HG03571 (cell line): ENCODE results near the gene SLC37A1.
A peak's percentile ranks its signal among the peaks of the same experiment; 100 is the strongest.

ENCODE experiments used
- ATAC-seq: cut with Tn5 transposase; IDR thresholded peaks from one replicate; pipeline ENCODE4 v1.9.1; 2021; ENCODE audit not compliant: unreplicated experiment

SLC37A1 gene

GRCh38 chr21:42503711-42504110 lies 9.9 kb upstream of the SLC37A1 start:
- ATAC-seq: no peak

DNA sequence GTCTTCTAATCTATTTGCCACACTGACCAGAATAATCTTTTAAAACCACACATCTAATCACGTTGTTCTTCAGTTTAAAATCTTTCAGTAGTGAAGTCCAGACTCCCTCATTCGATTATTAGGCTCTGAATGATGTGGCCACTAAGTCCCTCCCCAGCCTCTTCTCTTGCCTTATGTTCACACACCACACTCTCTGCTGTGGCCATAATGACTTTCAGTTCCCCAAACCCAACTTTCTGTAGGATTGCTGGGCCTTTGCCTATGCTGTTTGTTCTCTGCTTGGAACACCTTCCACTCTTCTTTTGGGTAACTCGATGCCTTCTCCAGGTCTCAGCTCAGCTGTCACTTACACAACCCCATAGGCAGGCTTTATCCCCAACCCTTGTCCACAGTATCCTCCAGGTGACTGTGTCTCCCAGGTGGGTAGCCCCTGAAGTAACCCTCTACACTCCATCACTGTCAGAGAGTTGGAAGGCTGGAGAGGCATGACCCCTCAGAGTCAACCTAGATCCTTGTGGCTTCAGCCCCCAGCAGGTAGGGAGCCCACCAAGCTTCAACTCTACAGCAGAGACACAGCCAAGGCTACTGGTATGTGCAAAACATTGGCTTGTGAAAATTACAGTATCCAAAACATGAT lies 8.4 kb upstream of the SLC37A1 start:
- peak; percentile 83 for ATAC-seq

DNA sequence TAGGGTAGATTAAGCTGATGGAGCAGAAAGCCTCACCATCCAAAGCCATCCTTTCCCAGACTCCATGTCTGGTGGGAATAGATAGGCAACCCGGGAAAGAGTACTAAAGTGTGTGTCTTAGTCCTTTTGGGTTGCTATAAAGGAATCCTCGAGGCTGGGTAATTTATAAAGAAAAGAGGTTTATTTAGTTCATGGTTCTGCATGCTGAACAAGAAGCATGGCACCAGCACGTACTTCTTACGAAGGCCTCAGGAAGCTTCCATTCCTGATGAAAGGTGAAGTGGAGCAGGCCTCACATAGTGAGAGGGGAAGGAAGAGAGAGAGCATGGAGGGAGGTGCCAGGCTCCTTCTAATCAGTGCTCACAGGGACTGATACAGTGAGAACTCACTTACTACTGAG lies 6.2 kb upstream of the SLC37A1 start:
- no peak for ATAC-seq

DNA sequence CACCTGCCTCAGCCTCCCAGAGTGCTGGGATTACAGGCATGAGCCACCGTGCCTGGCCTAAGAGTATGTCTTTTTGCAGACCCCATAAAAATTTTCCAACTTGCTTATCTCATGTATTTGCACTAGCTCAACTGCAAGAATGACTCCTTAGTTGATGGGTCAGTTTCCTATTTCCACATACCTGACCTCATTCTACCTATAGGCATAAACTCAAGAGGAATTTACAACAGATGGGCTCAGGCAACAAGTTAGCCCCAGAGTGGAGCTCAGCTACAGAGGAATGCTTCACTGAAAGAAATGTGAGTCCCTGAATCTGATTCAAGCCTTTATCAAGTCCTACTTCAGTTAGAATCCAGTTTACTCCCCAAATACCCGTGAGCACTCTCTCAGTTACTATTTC lies 5.3 kb upstream of the SLC37A1 start:
- ATAC-seq: no peak

DNA sequence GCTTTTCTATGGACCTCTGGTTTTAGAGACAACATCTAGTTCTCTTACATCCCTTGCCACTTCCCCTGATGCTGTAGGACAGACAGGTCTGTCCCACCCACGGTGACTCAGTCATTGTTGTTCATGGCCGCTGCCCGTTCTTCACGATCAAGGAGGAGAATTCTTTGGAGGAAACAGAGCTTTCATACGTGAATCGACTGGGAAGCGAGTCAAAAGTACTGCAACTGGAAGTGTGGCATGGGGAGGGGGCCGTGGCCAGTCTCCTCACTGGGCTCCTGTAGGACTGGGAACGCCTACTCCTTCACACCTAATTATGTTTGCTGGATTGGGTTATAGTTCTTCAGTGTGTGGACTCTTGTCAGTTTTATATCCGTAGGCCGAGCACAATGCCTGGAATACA lies 4.4 kb upstream of the SLC37A1 start:
- ATAC-seq: no peak

- no peak for ATAC-seq
These were observed 1.2 kb upstream of the SLC37A1 start for GRCh38 chr21:42512346-42513034.

GRCh38 chr21:42513985-42514882 lies 582 bp downstream of the SLC37A1 start:
- peak; percentile 28 for ATAC-seq

GRCh38 chr21:42514883-42515228 lies 1.2 kb downstream of the SLC37A1 start:
- no peak for ATAC-seq

- ATAC-seq: no peak
These were observed 2.3 kb downstream of the SLC37A1 start for GRCh38 chr21:42515708-42516502.

GRCh38 chr21:42518215-42518614 lies 4.6 kb downstream of the SLC37A1 start:
- no peak for ATAC-seq

DNA sequence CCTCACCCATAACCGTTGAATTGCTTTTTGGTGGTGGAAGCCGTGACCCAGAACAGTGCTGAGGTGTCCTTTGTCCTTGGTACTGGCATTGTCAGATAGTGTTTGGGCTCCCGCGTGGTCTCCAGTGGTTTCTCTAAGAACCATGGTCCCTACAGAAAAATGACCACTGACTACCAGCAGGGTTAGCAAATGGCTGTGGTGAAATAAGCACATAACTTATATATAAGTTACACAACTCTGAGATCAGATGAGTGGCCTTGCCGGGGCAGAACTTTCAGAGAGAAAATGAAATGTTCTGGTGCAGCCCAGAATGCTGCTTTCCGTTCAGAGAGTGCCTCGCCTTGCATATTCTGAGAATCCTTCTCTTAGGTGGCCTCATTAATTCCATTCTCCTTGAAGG lies 5.0 kb downstream of the SLC37A1 start:
- ATAC-seq: no peak

GRCh38 chr21:42520628-42521253 lies 7.1 kb downstream of the SLC37A1 start:
- ATAC-seq: no peak

DNA sequence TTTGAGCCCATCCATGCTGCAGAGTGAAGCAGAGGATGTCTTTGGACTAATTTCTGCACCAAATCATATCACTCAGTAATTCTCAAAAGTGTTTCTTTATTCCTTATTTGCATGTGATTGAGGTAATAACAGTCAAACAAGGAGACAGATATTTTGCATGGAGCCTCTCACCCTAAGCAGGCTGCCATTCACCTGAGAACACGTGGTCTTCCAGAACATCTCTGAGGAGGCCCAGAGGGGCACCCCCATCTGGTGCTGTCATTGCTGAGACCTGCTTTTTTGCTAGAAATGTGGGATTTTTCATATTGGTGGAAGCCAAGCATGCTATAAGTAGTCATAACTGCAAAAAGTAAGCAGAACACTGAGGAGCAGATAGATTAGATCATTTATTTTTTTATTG lies 7.7 kb downstream of the SLC37A1 start:
- no peak for ATAC-seq

DNA sequence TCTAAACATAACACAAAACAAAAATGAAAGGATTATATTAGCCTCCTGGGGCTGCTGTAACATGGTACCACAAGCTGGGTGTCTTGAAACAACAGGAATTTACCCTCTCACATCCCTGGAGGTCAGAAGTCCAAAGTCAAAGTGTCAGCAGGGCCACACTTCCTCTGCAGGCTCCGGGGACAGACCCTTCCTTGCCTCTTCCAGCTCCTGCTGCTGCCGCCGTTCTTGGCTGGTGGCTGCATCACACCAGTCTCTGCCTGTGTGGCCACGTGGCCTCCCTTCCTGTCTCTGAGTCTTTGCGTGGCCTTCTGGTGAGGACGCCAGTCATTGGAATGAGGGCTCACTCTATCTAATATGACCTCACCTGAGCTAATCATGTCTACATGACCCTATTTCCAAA lies 8.2 kb downstream of the SLC37A1 start:
- ATAC-seq: no peak

GRCh38 chr21:42522271-42522670 lies 8.6 kb downstream of the SLC37A1 start:
- ATAC-seq: no peak

- ATAC-seq: no peak
These were observed 9.1 kb downstream of the SLC37A1 start for GRCh38 chr21:42522771-42523170.

GRCh38 chr21:42523211-42523610 lies 9.6 kb downstream of the SLC37A1 start:
- ATAC-seq: no peak

- no peak for ATAC-seq
These were observed 10.3 kb downstream of the SLC37A1 start for GRCh38 chr21:42523941-42524340.

- ATAC-seq: peak; percentile 72
These were observed 10.8 kb downstream of the SLC37A1 start for GRCh38 chr21:42524341-42525028.

GRCh38 chr21:42525029-42525581 lies 11.5 kb downstream of the SLC37A1 start:
- peak; percentile 15 for ATAC-seq
